Measurements from ENCODE around the gene TRIM46. TPM values are rescaled to one million over a fixed set of nuclear protein-coding genes. Genes with fewer than 3 reads are reported as not detected.

TRIM46 gene
- total and polyA plus RNA-seq, 9 of the 15 experiments (the other 6 are each of a cell fraction or from before 2014, with no cell fraction given) = 0.05 to 0.60 (median 0.16) TPM; not detected in 3

DNA sequence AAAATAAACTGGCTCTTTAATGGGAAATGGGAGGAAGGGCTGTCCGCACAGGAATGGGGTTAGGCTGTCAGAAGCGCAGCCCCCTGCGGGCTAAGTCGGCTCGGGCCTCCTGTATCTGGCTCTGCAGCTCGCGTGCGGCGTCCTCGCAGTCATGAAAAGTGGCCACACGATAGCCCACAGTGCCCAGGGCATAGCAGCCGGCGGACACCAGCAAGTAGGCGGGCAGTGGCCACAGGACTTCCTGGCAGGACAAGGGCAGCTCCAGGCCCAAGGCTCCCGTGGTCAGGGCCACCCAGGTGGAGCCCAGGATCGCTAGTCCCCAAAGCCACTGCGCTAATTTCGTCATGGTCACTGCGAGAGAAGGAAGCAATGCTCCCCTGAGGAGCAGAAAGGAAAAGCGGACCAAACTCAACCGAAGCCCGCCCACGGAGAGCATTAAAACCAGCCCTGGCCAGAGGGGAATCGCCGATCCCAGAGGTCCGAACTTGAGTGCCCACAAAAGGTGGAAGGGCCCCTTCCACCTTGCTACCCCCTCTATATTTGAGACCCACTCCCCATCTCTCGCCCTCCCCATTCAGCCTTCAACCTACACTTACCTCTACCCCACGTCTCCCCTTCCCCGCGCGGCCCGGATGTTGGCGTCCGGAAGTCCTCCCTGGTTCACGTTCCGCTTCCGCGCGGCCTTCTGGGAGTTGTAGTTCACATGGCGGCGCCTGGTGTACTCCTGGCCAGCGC lies 33.6 kb upstream of the TRIM46 start, which contains the start of gene DPM3 (continued):
- TF ChIP-seq YBX1 (IDR thresholded peaks at IDR 0.05) (no peak), KDM5B (IDR thresholded peaks at IDR 0.05; ENCODE audit: insufficient replicate concordance, low read depth, low read length) (peak; percentile 41), SIRT6 (IDR thresholded peaks at IDR 0.05; ENCODE audit: low read depth, low read length) (no peak), BACH1 (tag; IDR thresholded peaks at IDR 0.05) (no peak), SMAD3 (CRISPR knock-in tag; conservative IDR thresholded peaks at IDR 0.05) (0 out of 2 replicates have a peak, but pooled peaks have one; percentile 47), SRSF3 (IDR thresholded peaks at IDR 0.05; ENCODE audit: insufficient read depth, low read length) (no peak), EZH2 (IDR thresholded peaks at IDR 0.05; ENCODE audit: borderline replicate concordance, low read depth, low read length) (no peak), NCOA4 (IDR thresholded peaks at IDR 0.05; ENCODE audit: partially characterized antibody) (no peak), DMBX1 (CRISPR knock-in tag; IDR thresholded peaks at IDR 0.05; ENCODE audit: borderline replicate concordance) (no peak), ZNF324 (CRISPR knock-in tag; IDR thresholded peaks at IDR 0.05) (no peak), POLR2H (tag; IDR thresholded peaks at IDR 0.05; ENCODE audit: low read depth) (no peak), NFIX (CRISPR knock-in tag; IDR thresholded peaks at IDR 0.05; ENCODE audit: low read depth) (no peak), SRSF1 (IDR thresholded peaks at IDR 0.05; ENCODE audit: low read depth, low read length) (no peak)
- TF ChIP-seq, protein P1, sequence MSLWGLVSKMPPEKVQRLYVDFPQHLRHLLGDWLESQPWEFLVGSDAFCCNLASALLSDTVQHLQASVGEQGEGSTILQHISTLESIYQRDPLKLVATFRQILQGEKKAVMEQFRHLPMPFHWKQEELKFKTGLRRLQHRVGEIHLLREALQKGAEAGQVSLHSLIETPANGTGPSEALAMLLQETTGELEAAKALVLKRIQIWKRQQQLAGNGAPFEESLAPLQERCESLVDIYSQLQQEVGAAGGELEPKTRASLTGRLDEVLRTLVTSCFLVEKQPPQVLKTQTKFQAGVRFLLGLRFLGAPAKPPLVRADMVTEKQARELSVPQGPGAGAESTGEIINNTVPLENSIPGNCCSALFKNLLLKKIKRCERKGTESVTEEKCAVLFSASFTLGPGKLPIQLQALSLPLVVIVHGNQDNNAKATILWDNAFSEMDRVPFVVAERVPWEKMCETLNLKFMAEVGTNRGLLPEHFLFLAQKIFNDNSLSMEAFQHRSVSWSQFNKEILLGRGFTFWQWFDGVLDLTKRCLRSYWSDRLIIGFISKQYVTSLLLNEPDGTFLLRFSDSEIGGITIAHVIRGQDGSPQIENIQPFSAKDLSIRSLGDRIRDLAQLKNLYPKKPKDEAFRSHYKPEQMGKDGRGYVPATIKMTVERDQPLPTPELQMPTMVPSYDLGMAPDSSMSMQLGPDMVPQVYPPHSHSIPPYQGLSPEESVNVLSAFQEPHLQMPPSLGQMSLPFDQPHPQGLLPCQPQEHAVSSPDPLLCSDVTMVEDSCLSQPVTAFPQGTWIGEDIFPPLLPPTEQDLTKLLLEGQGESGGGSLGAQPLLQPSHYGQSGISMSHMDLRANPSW (CRISPR knock-in tag; IDR thresholded peaks at IDR 0.05) = peak; percentile 28; the same call in 1 of the 2 replicates
- TF ChIP-seq, protein P2, sequence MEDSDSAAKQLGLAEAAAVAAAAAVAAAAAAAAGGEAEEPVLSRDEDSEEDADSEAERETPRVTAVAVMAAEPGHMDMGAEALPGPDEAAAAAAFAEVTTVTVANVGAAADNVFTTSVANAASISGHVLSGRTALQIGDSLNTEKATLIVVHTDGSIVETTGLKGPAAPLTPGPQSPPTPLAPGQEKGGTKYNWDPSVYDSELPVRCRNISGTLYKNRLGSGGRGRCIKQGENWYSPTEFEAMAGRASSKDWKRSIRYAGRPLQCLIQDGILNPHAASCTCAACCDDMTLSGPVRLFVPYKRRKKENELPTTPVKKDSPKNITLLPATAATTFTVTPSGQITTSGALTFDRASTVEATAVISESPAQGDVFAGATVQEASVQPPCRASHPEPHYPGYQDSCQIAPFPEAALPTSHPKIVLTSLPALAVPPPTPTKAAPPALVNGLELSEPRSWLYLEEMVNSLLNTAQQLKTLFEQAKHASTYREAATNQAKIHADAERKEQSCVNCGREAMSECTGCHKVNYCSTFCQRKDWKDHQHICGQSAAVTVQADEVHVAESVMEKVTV (CRISPR knock-in tag; IDR thresholded peaks at IDR 0.05) = no peak
- TF ChIP-seq, protein P3, sequence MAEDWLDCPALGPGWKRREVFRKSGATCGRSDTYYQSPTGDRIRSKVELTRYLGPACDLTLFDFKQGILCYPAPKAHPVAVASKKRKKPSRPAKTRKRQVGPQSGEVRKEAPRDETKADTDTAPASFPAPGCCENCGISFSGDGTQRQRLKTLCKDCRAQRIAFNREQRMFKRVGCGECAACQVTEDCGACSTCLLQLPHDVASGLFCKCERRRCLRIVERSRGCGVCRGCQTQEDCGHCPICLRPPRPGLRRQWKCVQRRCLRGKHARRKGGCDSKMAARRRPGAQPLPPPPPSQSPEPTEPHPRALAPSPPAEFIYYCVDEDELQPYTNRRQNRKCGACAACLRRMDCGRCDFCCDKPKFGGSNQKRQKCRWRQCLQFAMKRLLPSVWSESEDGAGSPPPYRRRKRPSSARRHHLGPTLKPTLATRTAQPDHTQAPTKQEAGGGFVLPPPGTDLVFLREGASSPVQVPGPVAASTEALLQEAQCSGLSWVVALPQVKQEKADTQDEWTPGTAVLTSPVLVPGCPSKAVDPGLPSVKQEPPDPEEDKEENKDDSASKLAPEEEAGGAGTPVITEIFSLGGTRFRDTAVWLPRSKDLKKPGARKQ (CRISPR knock-in tag; IDR thresholded peaks at IDR 0.05) = no peak
- TF ChIP-seq, protein P4, sequence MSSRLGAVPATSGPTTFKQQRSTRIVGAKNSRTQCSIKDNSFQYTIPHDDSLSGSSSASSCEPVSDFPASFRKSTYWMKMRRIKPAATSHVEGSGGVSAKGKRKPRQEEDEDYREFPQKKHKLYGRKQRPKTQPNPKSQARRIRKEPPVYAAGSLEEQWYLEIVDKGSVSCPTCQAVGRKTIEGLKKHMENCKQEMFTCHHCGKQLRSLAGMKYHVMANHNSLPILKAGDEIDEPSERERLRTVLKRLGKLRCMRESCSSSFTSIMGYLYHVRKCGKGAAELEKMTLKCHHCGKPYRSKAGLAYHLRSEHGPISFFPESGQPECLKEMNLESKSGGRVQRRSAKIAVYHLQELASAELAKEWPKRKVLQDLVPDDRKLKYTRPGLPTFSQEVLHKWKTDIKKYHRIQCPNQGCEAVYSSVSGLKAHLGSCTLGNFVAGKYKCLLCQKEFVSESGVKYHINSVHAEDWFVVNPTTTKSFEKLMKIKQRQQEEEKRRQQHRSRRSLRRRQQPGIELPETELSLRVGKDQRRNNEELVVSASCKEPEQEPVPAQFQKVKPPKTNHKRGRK (tag; IDR thresholded peaks at IDR 0.05) = no peak
- TF ChIP-seq, protein P5, sequence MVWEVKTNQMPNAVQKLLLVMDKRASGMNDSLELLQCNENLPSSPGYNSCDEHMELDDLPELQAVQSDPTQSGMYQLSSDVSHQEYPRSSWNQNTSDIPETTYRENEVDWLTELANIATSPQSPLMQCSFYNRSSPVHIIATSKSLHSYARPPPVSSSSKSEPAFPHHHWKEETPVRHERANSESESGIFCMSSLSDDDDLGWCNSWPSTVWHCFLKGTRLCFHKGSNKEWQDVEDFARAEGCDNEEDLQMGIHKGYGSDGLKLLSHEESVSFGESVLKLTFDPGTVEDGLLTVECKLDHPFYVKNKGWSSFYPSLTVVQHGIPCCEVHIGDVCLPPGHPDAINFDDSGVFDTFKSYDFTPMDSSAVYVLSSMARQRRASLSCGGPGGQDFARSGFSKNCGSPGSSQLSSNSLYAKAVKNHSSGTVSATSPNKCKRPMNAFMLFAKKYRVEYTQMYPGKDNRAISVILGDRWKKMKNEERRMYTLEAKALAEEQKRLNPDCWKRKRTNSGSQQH (CRISPR knock-in tag; IDR thresholded peaks at IDR 0.05) = peak; percentile 24; the same call in 1 of the 2 replicates
